GM12878 (cell line): ENCODE data around the gene BEST1. TPM values are rescaled to one million over a fixed set of nuclear protein-coding genes. Genes with fewer than 3 reads are reported as not detected.

Experiments used
- ATAC-seq: fragments of 200-7000 bp; cut with Tn5 transposase; 3 replicates; pipeline ENCODE4 v1.9.1; 2020; ENCODE audit warnings: mild to moderate bottlenecking, moderate library complexity
- BruUV-seq: library from RNA; stranded (reverse); fragments of 400-500 nt; replicated peaks from 2 replicates; lab custom pipeline; 2021; lab: Mats Ljungman, UMichigan
- CTCF ChIA-PET: fragments of 300-600 bp; sonication (Branson Sonifier 250); formaldehyde crosslinking; extraction: SDS; loops from one replicate; lab custom pipeline; 2021; ENCODE audit warnings: inconsistent platforms; lab: Yijun Ruan, JAX
- POLR2A ChIA-PET: fragments of 350-600 bp; formaldehyde crosslinking; extraction: SDS; loops from one replicate; lab custom pipeline; 2021; ENCODE audit warnings: inconsistent platforms; lab: Charles Lee
- RAD21 ChIA-PET: fragments of 300-600 bp; sonication (Branson Sonifier 250); formaldehyde crosslinking; loops from one replicate; lab custom pipeline; 2023; ENCODE audit warnings: antibody characterized with exemption; ENCODE audit not compliant: unreplicated experiment; lab: Charles Lee
- SMC1A ChIA-PET: fragments of 300-600 bp; sonication (Branson Sonifier 250); formaldehyde crosslinking; loops from one replicate; lab custom pipeline; 2023; ENCODE audit not compliant: unreplicated experiment, uncharacterized antibody; lab: Charles Lee
- DNase-seq: peaks from one replicate; pipeline ENCODE4 v3.0.0-alpha.2; 2011; ENCODE audit warnings: low read depth, low spot score
- FAIRE-seq: peaks from 3 replicates; lab custom pipeline; 2011; peaks lifted over from hg19 to GRCh38; lab: Jason Lieb, UNC
- H2AFZ ChIP-seq: 2 replicates; pipeline ENCODE4 v1.6.0; 2011; ENCODE audit warnings: low read depth, low read length, control low read depth; ENCODE audit not compliant: control insufficient read depth
- H3K27ac ChIP-seq: 2 replicates; pipeline ENCODE4 v1.5.1; 2011; ENCODE audit warnings: control low read depth; ENCODE audit not compliant: control insufficient read depth, insufficient read depth
- H3K27me3 ChIP-seq, 2 experiments: replicated peaks in 1 of 2; 2 replicates each; pipeline versions ENCODE4 v1.6.0 to v1.6.1; 2011; ENCODE audit warnings: low read length in 1 of 2; ENCODE audit not compliant: control insufficient read depth in 2 of 2, insufficient read depth in 2 of 2
- H3K36me3 ChIP-seq, 2 experiments: 2 replicates each; pipeline ENCODE4 v1.5.1; 2011; ENCODE audit warnings: low read length in 1 of 2; ENCODE audit not compliant: control insufficient read depth in 2 of 2, insufficient read depth in 2 of 2
- H3K4me1 ChIP-seq: 2 replicates; pipeline ENCODE4 v1.6.1; 2011; ENCODE audit warnings: mild to moderate bottlenecking, low read length, moderate library complexity, mixed read lengths; ENCODE audit not compliant: control insufficient read depth, insufficient read depth
- H3K4me2 ChIP-seq: 2 replicates; pipeline ENCODE4 v1.6.0; 2011; ENCODE audit warnings: control low read depth; ENCODE audit not compliant: control insufficient read depth, insufficient read depth
- H3K4me3 ChIP-seq: fragments of 200-600 bp; sonication (generic); 2 replicates; pipeline ENCODE4 v1.5.1; 2016
- H3K79me2 ChIP-seq: 2 replicates; pipeline ENCODE4 v1.6.0; 2011; ENCODE audit warnings: low read length; ENCODE audit not compliant: control insufficient read depth, insufficient read depth
- H3K9ac ChIP-seq: 2 replicates; pipeline ENCODE4 v1.8.0; 2011; ENCODE audit warnings: low read length, control low read depth, mixed read lengths; ENCODE audit not compliant: control insufficient read depth, insufficient read depth
- H3K9me3 ChIP-seq: replicated peaks from 3 replicates; pipeline ENCODE4 v1.5.1; 2011; ENCODE audit warnings: mild to moderate bottlenecking, low read length; ENCODE audit not compliant: control insufficient read depth, insufficient read depth
- H4K20me1 ChIP-seq: 2 replicates; pipeline ENCODE4 v1.6.0; 2011; ENCODE audit not compliant: control insufficient read depth, insufficient read depth
- BCL3 ChIP-seq: IDR thresholded peaks from 2 replicates; pipeline ENCODE4 v1.6.1; 2011; ENCODE audit warnings: borderline replicate concordance, low read depth, mild to moderate bottlenecking, moderate library complexity, low read length; ENCODE audit not compliant: insufficient read depth, poor library complexity, severe bottlenecking
- E4F1 ChIP-seq: fragments of 450-650 bp; IDR thresholded peaks from 2 replicates; pipeline ENCODE4 v1.6.1; 2018; ENCODE audit warnings: borderline replicate concordance, mild to moderate bottlenecking; ENCODE audit not compliant: partially characterized antibody
- EED ChIP-seq: sonication (generic); IDR thresholded peaks from 2 replicates; pipeline ENCODE4 v1.6.1; 2016; ENCODE audit warnings: antibody characterized with exemption, low read depth
- FOXM1 ChIP-seq: IDR thresholded peaks from 2 replicates; pipeline ENCODE4 v1.6.1; 2012; ENCODE audit warnings: low read depth, mild to moderate bottlenecking, inconsistent platforms, low read length, moderate library complexity
- HCFC1 ChIP-seq: fragments of 150-350 bp; IDR thresholded peaks from 2 replicates; pipeline ENCODE4 v1.6.1; 2014; ENCODE audit warnings: low read length
- IRF3 ChIP-seq: fragments of 450-650 bp; IDR thresholded peaks from 2 replicates; pipeline ENCODE4 v1.6.1; 2014; ENCODE audit warnings: mild to moderate bottlenecking
- JUNB ChIP-seq: IDR thresholded peaks from 2 replicates; pipeline ENCODE4 v1.6.1; 2016; ENCODE audit warnings: antibody characterized with exemption, mild to moderate bottlenecking
- JUND ChIP-seq: IDR thresholded peaks from 2 replicates; pipeline ENCODE4 v1.6.1; 2012; ENCODE audit warnings: low read depth, mild to moderate bottlenecking, low read length, improper control_type of control experiment, moderate library complexity
- MEF2B ChIP-seq: fragments of 450-650 bp; IDR thresholded peaks from 2 replicates; pipeline ENCODE4 v1.6.1; 2018; ENCODE audit warnings: mild to moderate bottlenecking, moderate library complexity; ENCODE audit not compliant: partially characterized antibody, poor library complexity, severe bottlenecking
- SMAD5 ChIP-seq: IDR thresholded peaks from 2 replicates; pipeline ENCODE4 v1.6.1; 2016; ENCODE audit warnings: antibody characterized with exemption, low read depth
- STAT3 ChIP-seq: IDR thresholded peaks from 2 replicates; pipeline ENCODE4 v1.6.1; 2011; ENCODE audit warnings: low read depth, low read length, improper control_type of control experiment
- TCF12 ChIP-seq: IDR thresholded peaks from 2 replicates; pipeline ENCODE4 v1.6.1; 2011; ENCODE audit warnings: low read depth, mild to moderate bottlenecking, low read length
- ZBTB40 ChIP-seq: fragments of 450-650 bp; IDR thresholded peaks from 2 replicates; pipeline ENCODE4 v1.6.1; 2016; ENCODE audit warnings: mild to moderate bottlenecking, moderate library complexity, borderline replicate concordance
- ZZZ3 ChIP-seq: IDR thresholded peaks from 2 replicates; pipeline ENCODE4 v1.6.1; 2011; ENCODE audit warnings: low read depth; ENCODE audit not compliant: control insufficient read depth, insufficient read length
- WGBS: methylation state at CpG from one replicate; pipeline ENCODE4 v1.1.6; 2016; ENCODE audit warnings: low lambda C conversion rate; ENCODE audit not compliant: insufficient replicate concordance, insufficient coverage; ENCODE audit errors: missing lambda C conversion rate; 5-methylcytosine and 5-hydroxymethylcytosine counted together
- in situ Hi-C: fragments of 300-500 bp; cut with MboI; formaldehyde crosslinking; loops from 9 replicates; pipeline ENCODE4 v1.14.3; 2018; ENCODE audit warnings: mixed read lengths
- intact Hi-C: fragments of 100-400 bp; cut with micrococcal nuclease; formaldehyde crosslinking; loops from one replicate; pipeline ENCODE4 v1.14.2; 2022; ENCODE audit not compliant: unreplicated experiment
- polyA plus RNA-seq, 11 experiments: library from polyadenylated mRNA; depleted of rRNA in 4 of 11; unstranded in 6 of 11; stranded (reverse) in 5 of 11; fragments of >200 nt; fragmentation: Nextera tagmentation in 4 of 11; fragmentation: Illumina TruSeq in 1 of 11; extraction: Ambion mirVana in 4 of 11; extraction: Trizol in 1 of 11; gene quantifications; 1 replicate in 1 of 11; 2 replicates in 10 of 11; pipeline versions ENCODE4 v1.2.1 to v1.2.3, GENCODE V29; 2011 to 2016; ENCODE audit warnings: inconsistent platforms in 2 of 11, missing spikeins in 2 of 11, low read depth in 1 of 11
- total RNA-seq, 4 experiments: library from RNA; depleted of rRNA in 3 of 4; stranded (reverse); fragments of >200 nt in 3 of 4; fragmentation: Illumina TruSeq in 1 of 4; extraction: Trizol in 1 of 4; gene quantifications; 2 replicates each; pipeline versions ENCODE4 v1.2.1 to v1.2.3, GENCODE V29; 2013 to 2021

The BEST1 gene
- total and polyA plus RNA-seq, 10 of the 15 experiments (the other 5 are each of a cell fraction or from before 2014, with no cell fraction given): 0.03 to 3.4 (median 0.15) TPM; not detected in 1

- RAD21 ChIA-PET: no interaction called here
- FAIRE-seq: no peak
- in situ Hi-C loops (no loop called here), intact Hi-C loops (no loop called here)
- SMC1A ChIA-PET: no interaction called here
- no TSS peak for BruUV-seq
- Histone ChIP-seq H3K36me3 (no peaks in the 10 kb centered on the region), H4K20me1 (no peaks in the 10 kb centered on the region), H3K27me3 (no peaks in the 10 kb centered on the region), H3K27ac (no peak overlapping the region), H2AFZ (no peak overlapping the region), H3K4me2 (no peak overlapping the region), H3K4me3 (no peak overlapping the region), H3K79me2 (no peaks in the 10 kb centered on the region), H3K9me3 (no peaks in the 10 kb centered on the region), H3K9ac (no peak overlapping the region), H3K4me1 (peaks cover 6% of the 10 kb centered on the region)
- ATAC-seq: no peak
- no peak for DNase-seq
- WGBS: 42% methylated on average over 5 of the region's 5 CpGs
- CTCF ChIA-PET: interaction anchor here (1.6 kb wide), 1 partner anchor 114 kb away, joined by 4 read pairs; no protein-coding TSS in a partner anchor
- POLR2A ChIA-PET: no interaction called here
- TF ChIP-seq FOXM1: no peak
- no peak for TF ChIP-seq STAT3
- no peak for TF ChIP-seq MEF2B
- TF ChIP-seq IRF3: no peak
- no peak for TF ChIP-seq TCF12
- no peak for TF ChIP-seq JUND
- TF ChIP-seq ZBTB40: no peak
- no peak for TF ChIP-seq JUNB
- no peak for TF ChIP-seq SMAD5
- TF ChIP-seq HCFC1: no peak
- no peak for TF ChIP-seq BCL3
- no peak for TF ChIP-seq ZZZ3
- no peak for TF ChIP-seq E4F1
- no peak for TF ChIP-seq EED
These were observed 62.8 kb downstream of the BEST1 start for GRCh38 chr11:62012832-62013461.
